GM10266 (cell line): ENCODE results near the gene MATN4.

ENCODE experiments used
- DNase-seq: peaks from one replicate; pipeline ENCODE4 v3.0.0; 2012; ENCODE audit errors: extremely low spot score
- TF ChIP-seq, protein P1 (sequence below): IDR thresholded peaks from 2 replicates; pipeline ENCODE4 v1.5.1; 2012; ENCODE audit warnings: mild to moderate bottlenecking, low read depth; ENCODE audit not compliant: control insufficient read depth, insufficient read depth; ENCODE audit errors: missing control alignments

The MATN4 gene

GRCh38 chr20:45339084-45339483 lies 31.0 kb upstream of the MATN4 start:
- no peak for DNase-seq
- TF ChIP-seq, protein P1, sequence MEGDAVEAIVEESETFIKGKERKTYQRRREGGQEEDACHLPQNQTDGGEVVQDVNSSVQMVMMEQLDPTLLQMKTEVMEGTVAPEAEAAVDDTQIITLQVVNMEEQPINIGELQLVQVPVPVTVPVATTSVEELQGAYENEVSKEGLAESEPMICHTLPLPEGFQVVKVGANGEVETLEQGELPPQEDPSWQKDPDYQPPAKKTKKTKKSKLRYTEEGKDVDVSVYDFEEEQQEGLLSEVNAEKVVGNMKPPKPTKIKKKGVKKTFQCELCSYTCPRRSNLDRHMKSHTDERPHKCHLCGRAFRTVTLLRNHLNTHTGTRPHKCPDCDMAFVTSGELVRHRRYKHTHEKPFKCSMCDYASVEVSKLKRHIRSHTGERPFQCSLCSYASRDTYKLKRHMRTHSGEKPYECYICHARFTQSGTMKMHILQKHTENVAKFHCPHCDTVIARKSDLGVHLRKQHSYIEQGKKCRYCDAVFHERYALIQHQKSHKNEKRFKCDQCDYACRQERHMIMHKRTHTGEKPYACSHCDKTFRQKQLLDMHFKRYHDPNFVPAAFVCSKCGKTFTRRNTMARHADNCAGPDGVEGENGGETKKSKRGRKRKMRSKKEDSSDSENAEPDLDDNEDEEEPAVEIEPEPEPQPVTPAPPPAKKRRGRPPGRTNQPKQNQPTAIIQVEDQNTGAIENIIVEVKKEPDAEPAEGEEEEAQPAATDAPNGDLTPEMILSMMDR, result no peak

GRCh38 chr20:45338121-45339030 lies 30.3 kb upstream of the MATN4 start:
- DNase-seq, result no peak
- TF ChIP-seq, protein P1, result no peak

DNA sequence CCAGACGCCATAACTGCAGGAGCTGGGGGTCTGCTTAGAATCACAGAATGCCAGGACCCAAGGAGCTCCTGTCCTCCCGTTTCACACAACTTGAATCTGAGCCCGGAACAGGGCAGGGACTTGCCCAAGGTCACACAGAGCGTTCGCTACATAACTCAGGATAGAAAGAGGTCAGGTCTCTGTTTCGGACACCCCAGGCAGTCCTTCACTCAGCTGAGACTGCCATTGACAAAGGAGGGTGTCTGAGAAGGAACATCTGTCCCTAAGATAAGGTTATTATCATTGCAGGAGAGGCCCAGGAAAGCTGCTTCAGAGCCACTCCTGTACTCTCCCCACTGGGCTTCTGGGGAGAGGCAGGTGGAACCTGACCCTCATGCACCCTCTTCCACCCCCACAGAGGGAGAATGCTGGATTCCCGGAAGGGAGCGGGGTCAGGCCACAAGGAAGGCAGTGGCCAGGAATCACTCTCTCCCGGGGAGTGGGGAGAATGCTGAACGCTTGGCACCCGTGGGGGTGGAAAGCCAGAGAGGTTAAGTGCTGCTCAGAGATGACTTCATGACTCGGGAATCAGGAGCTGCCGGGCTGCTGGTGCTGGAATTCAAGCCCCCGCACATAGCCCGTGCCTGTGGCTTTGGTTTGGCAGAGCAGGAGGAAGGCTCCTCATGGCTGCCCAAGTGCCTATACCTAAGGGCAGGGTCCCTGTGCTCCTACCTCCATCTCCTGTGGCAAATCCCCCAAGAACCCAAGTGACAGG lies 29.4 kb upstream of the MATN4 start:
- TF ChIP-seq, protein P1, result no peak

GRCh38 chr20:45336530-45337366 lies 28.6 kb upstream of the MATN4 start:
- DNase-seq, result no peak
- TF ChIP-seq, protein P1, result no peak

More for the DNA sequence above, 29.4 kb upstream of the MATN4 start:
- DNase-seq, result no peak

DNA sequence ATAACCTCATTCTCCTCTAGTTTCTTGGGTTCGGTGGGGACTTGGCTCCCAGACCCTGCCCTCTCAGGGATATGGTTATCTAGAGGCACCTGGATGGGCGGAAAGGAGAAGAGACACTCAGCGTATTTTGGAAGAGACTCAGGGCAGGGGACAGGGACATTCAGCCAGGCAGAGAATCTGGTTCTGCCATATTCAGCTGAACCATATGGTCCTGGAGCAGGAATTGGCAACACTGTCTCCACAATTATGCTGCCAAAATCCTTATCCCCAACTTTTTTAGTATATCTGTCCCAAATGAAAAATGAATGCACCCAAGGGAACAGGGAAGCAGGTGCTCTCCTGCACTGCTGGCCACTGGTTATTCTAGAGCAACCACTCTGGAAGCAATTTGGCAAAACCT lies 22.4 kb upstream of the MATN4 start:
- no peak for DNase-seq
- TF ChIP-seq, protein P1, result no peak

GRCh38 chr20:45329497-45330319 lies 21.6 kb upstream of the MATN4 start:
- DNase-seq, result no peak
- TF ChIP-seq, protein P1, result no peak
